Fibroblast of skin of right quadriceps (primary cell): Measurements from ENCODE around the gene PTPRJ.
"Not testable (repeated sequence)": the region's sequence is repeated elsewhere in the genome, so short reads cannot be mapped to it uniquely, and the experiment has no call there.

Source experiments
- DNase-seq: peaks from one replicate; pipeline ENCODE4 v3.0.0-alpha.2; 2013

Gene PTPRJ

GRCh38 chr11:47980088-47980906 lies at the start of gene PTPRJ:
TSS of gene PTPRJ (plus strand) at chr11:47980559. CDS start at chr11:47980913, 354 bp downstream.
- peak; percentile 55 for DNase-seq

DNA sequence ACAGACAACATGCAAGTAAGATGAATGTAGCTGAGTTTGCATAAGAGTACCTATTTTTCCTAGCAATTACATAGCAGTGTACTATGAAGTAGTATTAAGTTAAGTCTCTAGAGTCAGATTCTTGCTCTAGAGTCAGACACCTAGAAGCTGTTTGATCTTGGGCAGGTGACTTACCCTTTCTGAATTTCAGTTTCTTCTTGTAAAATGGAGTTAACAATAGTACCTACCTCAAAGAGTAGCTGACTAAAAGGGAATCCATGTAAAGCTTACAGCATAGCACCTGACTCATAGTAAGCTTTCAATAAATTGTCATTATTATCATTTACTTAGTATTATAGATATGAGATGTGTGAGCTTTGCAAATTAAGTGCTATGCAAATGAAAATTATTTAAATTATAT lies 47.8 kb upstream of the PTPRJ start:
- no peak for DNase-seq

DNA sequence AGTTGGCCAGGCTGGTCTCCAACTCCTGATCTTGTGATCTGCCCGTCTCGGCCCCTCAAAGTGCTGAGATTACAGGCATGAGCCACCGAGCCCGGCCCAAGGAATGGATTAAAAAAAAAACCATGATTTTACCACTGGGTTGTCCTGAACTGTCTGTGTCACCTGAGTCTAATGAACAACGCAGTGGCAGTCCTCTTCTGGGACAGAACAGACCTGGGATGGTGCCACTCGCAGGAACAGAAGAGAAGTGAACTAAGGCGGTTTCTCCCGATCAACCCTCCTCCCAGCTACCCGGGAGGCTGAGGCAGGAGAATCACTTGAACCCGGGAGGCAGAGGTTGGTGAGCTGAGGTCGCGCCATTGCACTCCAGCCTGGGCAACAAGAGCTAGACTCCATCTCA lies 46.6 kb upstream of the PTPRJ start:
- DNase-seq = not testable (repeated sequence)

DNA sequence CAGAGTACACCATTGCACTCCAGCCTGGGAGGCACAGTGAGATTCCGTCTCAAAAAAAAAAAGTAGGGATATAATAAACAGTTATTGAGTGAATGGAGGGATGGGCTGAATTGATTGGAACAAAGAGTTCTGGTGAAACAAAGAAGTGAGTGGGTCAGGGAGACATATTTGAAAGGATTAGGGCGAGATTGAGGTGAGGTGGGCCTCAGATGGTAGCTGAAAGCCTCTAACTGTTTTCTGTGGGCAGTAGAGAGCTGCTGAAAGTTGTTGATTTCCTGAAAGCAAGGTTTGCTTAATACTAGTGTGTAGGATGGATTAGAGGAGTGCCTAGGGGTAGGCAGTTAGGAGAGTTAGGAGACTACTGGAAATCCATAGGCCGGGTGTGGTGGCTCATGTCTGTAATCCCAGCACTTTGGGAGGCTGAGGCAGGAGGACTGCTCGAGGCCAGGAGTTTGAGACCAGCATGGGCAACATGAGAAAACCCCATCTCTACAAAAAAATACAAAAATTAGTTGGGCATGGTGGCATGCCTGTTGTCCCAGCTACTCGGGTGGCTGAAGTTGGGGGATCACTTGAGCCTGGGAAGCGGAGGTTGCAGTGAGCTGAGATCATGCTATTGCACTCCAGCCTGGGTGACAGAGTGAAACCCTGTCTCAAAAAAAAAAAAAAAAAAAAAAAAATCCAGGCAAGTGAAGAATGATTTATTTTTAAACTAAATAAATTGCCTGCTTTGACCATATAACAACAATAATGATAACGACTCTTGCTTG lies 41.4 kb upstream of the PTPRJ start:
- no peak for DNase-seq

GRCh38 chr11:47940904-47941649 lies 39.3 kb upstream of the PTPRJ start:
- no peak for DNase-seq

DNA sequence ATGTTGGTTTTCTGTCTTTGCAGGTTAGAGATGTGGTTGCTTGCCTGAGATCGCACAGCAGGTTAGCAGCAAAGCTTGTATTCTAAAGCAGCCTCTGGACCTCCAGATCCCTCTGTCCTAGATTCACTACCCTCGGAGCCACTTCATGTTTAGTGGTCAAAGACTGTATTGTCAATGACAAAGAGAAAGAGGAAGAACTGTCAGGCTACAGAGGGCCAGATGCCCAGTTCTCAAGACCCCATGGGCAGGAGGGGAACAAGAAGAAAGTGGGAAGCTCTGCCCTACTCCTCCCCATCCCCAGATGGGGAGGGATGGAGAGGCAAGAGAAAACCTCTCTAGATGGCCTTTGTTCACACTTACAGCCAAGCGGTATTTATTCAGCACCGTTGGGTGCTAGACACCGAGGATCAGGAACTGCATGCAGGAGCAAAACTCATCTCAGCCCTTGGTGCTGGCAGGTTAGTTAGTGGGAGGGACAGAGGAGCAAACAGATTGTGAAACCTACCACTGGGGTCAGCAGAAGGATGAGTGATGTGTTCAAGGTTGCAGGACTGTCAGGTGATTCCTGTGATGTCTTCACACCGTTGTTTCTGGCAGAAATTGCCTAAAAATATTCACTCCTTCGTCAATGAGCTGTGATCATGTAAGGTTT lies 38.3 kb upstream of the PTPRJ start:
- DNase-seq = no peak

DNA sequence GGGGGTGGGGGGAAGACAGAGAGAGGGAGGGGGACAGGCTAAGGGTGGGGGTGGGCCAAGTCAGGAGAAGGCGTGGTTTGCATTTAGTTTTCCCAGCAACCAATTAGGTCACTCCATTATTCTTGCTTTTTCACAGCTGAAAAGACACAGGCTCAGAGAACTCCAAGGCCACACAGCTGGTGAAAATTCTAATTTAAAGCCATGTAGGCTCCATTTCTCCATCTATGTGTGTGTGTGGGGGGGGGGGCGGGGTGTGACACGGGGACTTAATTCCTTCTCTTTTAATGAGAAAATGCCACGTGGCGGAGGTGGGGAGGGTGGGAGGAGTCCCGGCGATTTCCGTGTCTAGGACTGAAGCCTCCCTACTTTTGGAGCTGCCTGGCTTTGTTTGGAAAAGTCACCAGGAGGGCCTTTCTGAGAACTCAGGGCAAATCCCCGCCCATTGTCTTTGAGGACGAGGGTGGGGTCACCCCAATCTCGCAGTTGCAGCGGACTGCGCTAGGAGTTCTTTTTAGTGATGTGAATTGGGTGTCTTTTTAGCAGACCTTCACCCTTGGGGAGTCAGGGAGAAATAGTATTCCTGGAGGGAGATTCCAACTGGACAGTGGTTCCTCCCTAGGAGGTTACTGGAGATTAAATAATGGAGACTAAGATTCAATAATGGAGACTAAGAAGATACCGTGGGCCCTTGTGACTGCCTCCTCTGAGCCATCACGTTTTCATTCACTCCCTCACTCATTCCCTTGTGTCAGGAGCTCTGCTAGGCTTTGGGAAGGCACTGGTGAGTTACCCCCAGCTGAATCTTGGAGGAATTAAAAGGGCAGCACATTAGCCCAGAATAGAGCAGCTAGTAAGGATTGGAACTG lies 36.4 kb upstream of the PTPRJ start:
- DNase-seq = peak; percentile 31

- DNase-seq = peak; percentile 35
These were observed 35.7 kb upstream of the PTPRJ start for GRCh38 chr11:47944632-47945031.

- DNase-seq = peak; percentile 94
These were observed 33.4 kb upstream of the PTPRJ start for GRCh38 chr11:47946682-47947559.

DNA sequence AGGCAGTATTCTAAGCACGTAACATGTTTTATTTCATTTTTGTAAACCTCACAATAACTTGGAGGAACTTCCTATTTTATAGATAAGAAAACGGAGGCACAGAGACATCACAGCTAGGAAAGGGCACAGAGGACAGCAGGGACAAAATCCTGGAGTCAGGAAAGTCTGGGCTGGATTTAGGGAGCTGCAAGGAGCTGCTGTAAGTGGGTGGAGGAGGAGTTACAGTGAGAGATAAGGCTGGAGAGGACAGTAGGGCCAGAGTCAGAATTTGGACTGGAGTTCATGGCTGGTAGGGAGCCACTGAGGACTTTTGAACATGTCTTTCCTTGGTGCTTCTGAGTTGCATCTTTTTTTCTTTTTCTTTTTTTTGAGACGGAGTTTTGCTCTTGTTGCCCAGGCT lies 32.2 kb upstream of the PTPRJ start:
- DNase-seq = no peak

DNA sequence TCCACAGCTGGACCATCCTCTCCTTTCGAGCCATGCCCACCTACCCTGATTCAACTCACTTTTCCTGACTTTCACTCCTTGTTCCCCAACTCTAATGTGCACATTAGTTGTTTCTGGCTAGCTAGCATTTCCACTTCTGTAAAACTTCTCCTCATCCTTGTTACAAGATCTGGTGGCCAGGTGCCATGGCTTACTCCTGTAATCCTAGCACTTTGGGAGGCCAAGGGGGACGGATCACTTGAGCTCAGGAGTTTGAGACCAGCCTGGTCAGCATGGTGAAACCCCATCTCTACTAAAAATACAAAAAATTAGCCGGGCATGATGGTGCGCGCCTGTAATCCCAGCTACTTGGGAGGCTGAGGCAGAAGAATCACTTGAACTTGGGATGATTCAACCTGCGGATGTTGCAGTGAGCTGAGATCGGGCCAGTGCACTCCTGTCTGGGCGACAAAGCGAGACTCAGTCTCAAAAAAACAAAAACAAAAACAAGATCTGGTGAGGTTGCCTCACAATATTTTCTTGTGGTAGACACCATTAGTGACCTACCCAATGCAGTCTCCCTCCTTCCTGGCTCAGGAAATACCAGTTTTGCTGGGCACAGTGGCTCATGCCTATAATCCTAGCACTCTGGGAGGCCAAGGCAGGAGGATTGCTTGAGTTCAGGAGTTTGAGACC lies 31.2 kb upstream of the PTPRJ start:
- DNase-seq = not testable (repeated sequence)

- peak; percentile 42 for DNase-seq
These were observed 30.0 kb upstream of the PTPRJ start for GRCh38 chr11:47950396-47950795.

GRCh38 chr11:47951504-47951903 lies 28.9 kb upstream of the PTPRJ start:
- DNase-seq = not testable (repeated sequence)

- no peak for DNase-seq
These were observed 25.2 kb upstream of the PTPRJ start for GRCh38 chr11:47955061-47955755.

DNA sequence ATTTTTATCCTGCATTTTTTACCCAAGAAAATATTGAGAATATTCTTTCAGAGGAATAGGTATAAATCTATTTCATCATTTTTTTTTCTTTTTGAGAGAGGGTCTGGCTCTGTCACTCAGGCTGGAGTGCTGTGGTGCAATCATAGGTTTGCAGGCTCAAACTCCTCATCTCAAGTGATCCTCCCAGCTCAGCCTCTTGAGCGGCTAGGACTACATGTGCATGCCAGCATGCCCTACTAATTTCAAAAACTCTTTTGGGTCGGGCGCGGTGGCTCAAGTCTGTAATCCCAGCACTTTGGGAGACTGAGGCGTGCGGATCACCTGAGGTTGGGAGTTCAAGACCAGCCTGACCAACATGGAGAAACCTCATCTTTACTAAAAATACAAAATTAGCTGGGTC lies 20.3 kb upstream of the PTPRJ start:
- no peak for DNase-seq

GRCh38 chr11:47961383-47961782 lies 19.0 kb upstream of the PTPRJ start:
- DNase-seq = no peak

DNA sequence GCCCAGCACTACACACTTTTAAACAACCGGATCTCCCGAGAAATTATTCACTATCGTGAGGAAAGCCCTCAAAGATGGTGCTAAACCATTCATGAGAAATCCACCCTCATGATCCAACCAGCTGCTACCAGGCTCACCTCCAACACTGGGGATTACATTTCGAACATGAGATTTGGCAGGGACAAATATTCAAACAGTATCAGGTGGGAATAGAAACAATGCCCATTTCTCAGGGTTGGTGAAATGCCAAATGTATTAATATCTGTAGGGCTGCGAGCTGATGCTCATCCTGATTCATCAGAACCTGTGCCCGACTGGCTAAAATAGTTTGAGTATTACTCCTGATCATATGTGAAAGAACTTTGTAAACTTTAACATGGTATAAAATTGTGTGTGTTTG lies 15.8 kb upstream of the PTPRJ start:
- no peak for DNase-seq

DNA sequence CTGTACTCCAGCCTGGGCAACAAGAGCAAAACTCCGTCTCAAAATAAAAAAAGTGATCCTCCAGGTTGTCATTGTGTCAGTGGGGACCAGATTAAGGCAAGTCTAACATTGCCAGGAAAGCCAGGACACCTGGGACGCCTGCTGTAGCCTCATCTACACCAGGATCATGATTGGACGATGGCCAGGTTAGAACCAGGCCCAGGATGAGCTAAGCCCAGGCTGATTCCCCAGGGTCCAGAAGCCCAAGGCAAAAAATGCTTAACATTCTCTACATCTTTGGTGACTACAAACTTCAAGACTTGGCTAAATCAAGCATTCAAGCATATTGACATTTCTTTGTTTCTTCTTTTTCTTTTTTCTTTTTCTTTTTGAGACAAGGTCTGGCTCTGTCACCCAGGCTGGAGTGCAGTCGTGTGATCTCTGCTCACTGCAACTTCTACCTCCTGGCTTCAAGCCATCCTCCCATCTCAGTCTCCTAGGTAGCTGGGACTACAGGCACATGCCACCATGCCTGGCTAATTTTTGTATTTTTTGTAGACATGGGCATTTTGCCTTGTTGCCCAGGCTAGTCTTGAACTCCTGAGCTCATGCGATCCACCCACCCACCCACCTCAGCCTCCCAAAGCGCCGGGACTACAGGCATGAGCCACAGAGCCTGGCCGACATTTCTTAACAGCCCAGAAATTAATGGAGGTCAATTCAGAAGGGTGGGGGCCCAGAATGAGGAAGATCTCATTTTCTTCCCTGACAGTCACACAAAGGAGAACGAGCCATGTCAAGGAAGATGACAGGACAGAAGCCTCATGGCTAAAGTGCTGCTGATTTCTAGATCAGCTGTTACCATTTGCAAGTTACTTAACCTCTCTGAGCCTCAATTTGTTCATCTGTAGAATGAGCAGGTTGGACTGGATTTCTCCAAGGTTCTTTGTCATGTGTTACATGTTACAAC lies 12.5 kb upstream of the PTPRJ start:
- DNase-seq = peak; percentile 68
